ENCODE measurements around the gene BTBD17. TPM values are rescaled to one million over a fixed set of nuclear protein-coding genes. Genes with fewer than 3 reads are reported as not detected.

The BTBD17 gene
- total RNA-seq, 2 donors from 2014 or later = 1.0 TPM; not detected in 1

GRCh38 chr17:74354123-74354522 lies 7.5 kb downstream of the BTBD17 start:
- Histone ChIP-seq H3K4me3 (no peak overlapping the region), H3K9me3 (no peaks in the 10 kb centered on the region), H3K36me3 (replicated peaks in 1 of 2; ENCODE audit: insufficient read depth in 1 of 2, low read depth in 2 of 2) (no peaks in the 10 kb centered on the region), H3K27me3 (peaks cover 0 to 20% of the 10 kb centered on the region in 2 donors), H3K4me1 (peaks cover 14% of the 10 kb centered on the region), H3K27ac (no peak overlapping the region)
- DNase-seq = peak in 2 of 4 donors; percentile 30 to 44
- 9 to 12% methylated on average over 27 to 29 of the region's 29 CpGs for WGBS, 2 donors
- no peak for ATAC-seq
- intact Hi-C loops (cut with DNase I) = loop anchor here (10.0 kb wide), 1 partner anchor 149 kb away; the partner anchor contains the start of gene RPL38
- no peak for TF ChIP-seq POLR2A (IDR thresholded peaks at IDR 0.05)
- peak in 5 of 7 experiments; percentile 7 to 48 (median 24) for TF ChIP-seq CTCF (IDR thresholded peaks at IDR 0.05)

- DNase-seq = no peak
- H3K4me1 ChIP-seq = peaks cover 14% of the 10 kb centered on the region
- peaks cover 0 to 16% of the 10 kb centered on the region in 2 donors for H3K27me3 ChIP-seq
- 60 to 63% methylated on average over 10 of the region's 10 CpGs for WGBS, 2 donors
- no peak overlapping the region for H3K4me3 ChIP-seq
- intact Hi-C loops (cut with DNase I) = loop anchor here (10.0 kb wide), 1 partner anchor 149 kb away; the partner anchor contains the start of gene RPL38
- no peaks in the 10 kb centered on the region for H3K36me3 ChIP-seq (replicated peaks in 1 of 2; ENCODE audit: insufficient read depth in 1 of 2, low read depth in 2 of 2)
- no peak overlapping the region for H3K27ac ChIP-seq
- H3K9me3 ChIP-seq = no peaks in the 10 kb centered on the region
- TF ChIP-seq CTCF (IDR thresholded peaks at IDR 0.05) (no peak), POLR2A (IDR thresholded peaks at IDR 0.05) (no peak)
- no peak for ATAC-seq
These were observed 8.1 kb downstream of the BTBD17 start for GRCh38 chr17:74353446-74354060.

GRCh38 chr17:74351552-74352210 lies 10.0 kb downstream of the BTBD17 start:
- ATAC-seq (no peak), DNase-seq (no peak)
- Histone ChIP-seq H3K27ac (no peak overlapping the region), H3K27me3 (no peaks in the 10 kb centered on the region), H3K36me3 (replicated peaks in 1 of 2; ENCODE audit: insufficient read depth in 1 of 2, low read depth in 2 of 2) (no peaks in the 10 kb centered on the region), H3K4me1 (peaks cover 4% of the 10 kb centered on the region), H3K4me3 (no peak overlapping the region), H3K9me3 (no peaks in the 10 kb centered on the region)
- TF ChIP-seq POLR2A (IDR thresholded peaks at IDR 0.05) (no peak), CTCF (IDR thresholded peaks at IDR 0.05) (no peak)
- WGBS, 2 donors = 8 to 100% methylated on average over 1 to 54 of the region's 55 CpGs
- intact Hi-C loops (cut with DNase I) = loop anchor here (10.0 kb wide), 1 partner anchor 147 kb away; the partner anchor contains the start of gene RPL38

GRCh38 chr17:74350486-74350885 lies 11.2 kb downstream of the BTBD17 start:
- no peaks in the 10 kb centered on the region for H3K36me3 ChIP-seq (replicated peaks in 1 of 2; ENCODE audit: insufficient read depth in 1 of 2, low read depth in 2 of 2)
- WGBS, 2 donors = 69 to 70% methylated on average over 12 to 20 of the region's 20 CpGs
- no peak overlapping the region for H3K27ac ChIP-seq
- no peak for ATAC-seq
- no peaks in the 10 kb centered on the region for H3K27me3 ChIP-seq
- DNase-seq = no peak
- H3K4me3 ChIP-seq = no peak overlapping the region
- intact Hi-C loops (cut with DNase I) = loop anchor here (10.0 kb wide), 1 partner anchor 146 kb away; the partner anchor contains the start of gene RPL38
- no peaks in the 10 kb centered on the region for H3K9me3 ChIP-seq
- TF ChIP-seq CTCF (IDR thresholded peaks at IDR 0.05) (no peak), POLR2A (IDR thresholded peaks at IDR 0.05) (no peak)
- H3K4me1 ChIP-seq = no peaks in the 10 kb centered on the region

All from body of pancreas (tissue), 4 donors.